AG04450 (cell line): ENCODE data around the gene ITGA11. TPM values are rescaled to one million over a fixed set of nuclear protein-coding genes. Genes with fewer than 3 reads are reported as not detected.

Experiments used
- CTCF ChIA-PET: fragments of 300-600, 350-600 bp; formaldehyde crosslinking; extraction: SDS; loops from one replicate; lab custom pipeline; 2022; ENCODE audit warnings: antibody characterized with exemption, inconsistent platforms; lab: Charles Lee
- POLR2A ChIA-PET: fragments of 350-600 bp; formaldehyde crosslinking; extraction: SDS; loops from one replicate; lab custom pipeline; 2021; ENCODE audit warnings: antibody characterized with exemption, inconsistent platforms; lab: Yijun Ruan, JAX
- DNase-seq: peaks from one replicate; pipeline ENCODE4 v3.0.0-alpha.2; 2011; ENCODE audit warnings: low read depth, low spot score
- H3K27ac ChIP-seq: one replicate; pipeline ENCODE4 v1.5.1; 2012; ENCODE audit warnings: low read depth, low read length, control low read depth
- H3K27me3 ChIP-seq: one replicate; pipeline ENCODE4 v1.6.0; 2012; ENCODE audit warnings: low read length; ENCODE audit not compliant: control insufficient read depth, insufficient read depth
- H3K4me3 ChIP-seq: 2 replicates; pipeline ENCODE4 v1.5.1; 2011; ENCODE audit warnings: mild to moderate bottlenecking, low read depth, low read length, control low read depth
- H3K9me3 ChIP-seq: 2 replicates; pipeline ENCODE4 v1.5.1; 2012; ENCODE audit warnings: low read length; ENCODE audit not compliant: control insufficient read depth, insufficient read depth
- CTCF ChIP-seq: IDR thresholded peaks from 2 replicates; pipeline ENCODE4 v1.5.1; 2011; ENCODE audit warnings: low read depth, low read length, control low read depth, inconsistent platforms
- polyA plus RNA-seq: library from polyadenylated mRNA; depleted of rRNA; stranded (reverse); fragments of >200 nt; gene quantifications from 2 replicates; pipeline ENCODE4 v1.2.3, GENCODE V29; 2011

Gene ITGA11
- polyA plus RNA-seq, 1 experiment, result 24.0 TPM

- no peak for TF ChIP-seq CTCF
- Histone ChIP-seq H3K9me3 (peaks cover 4% of the 10 kb centered on the region), H3K4me3 (no peak overlapping the region), H3K27me3 (no peaks in the 10 kb centered on the region), H3K27ac (no peak overlapping the region)
- DNase-seq, result no peak
- POLR2A ChIA-PET, result no interaction called here
- CTCF ChIA-PET, result interaction anchor here (1.9 kb wide), 1 partner anchor 72 kb away, joined by 5 read pairs; no protein-coding TSS in a partner anchor
Measured at GRCh38 chr15:68378595-68378994, 53.4 kb downstream of the ITGA11 start.

DNA sequence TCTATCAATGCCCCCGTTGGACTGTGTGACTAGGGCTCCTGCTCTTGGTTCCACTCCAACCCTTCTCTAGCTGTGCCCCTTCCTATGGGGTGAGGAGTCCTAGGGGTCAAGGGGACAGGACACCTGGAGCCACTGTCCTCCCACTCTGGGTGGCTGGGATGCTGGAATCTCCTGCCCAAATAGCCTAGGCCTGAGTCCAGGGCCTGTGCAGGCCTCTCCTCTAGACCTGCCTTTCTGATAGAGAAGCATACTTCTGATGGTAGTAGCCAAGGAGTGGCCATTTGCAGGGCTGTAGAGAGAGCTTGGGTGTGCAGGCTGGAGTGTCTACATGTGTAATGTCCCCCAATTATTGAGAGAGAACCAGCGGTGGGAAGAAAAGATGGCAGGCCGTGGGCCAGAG, 54.2 kb downstream of the ITGA11 start:
- H3K4me3 ChIP-seq, result no peak overlapping the region
- ChIA-PET POLR2A (no interaction called here), CTCF (interaction anchor here (1.9 kb wide), 1 partner anchor 71 kb away, joined by 5 read pairs; no protein-coding TSS in a partner anchor)
- no peak overlapping the region for H3K27ac ChIP-seq
- H3K27me3 ChIP-seq, result no peaks in the 10 kb centered on the region
- TF ChIP-seq CTCF, result no peak
- DNase-seq, result no peak
- no peaks in the 10 kb centered on the region for H3K9me3 ChIP-seq

DNA sequence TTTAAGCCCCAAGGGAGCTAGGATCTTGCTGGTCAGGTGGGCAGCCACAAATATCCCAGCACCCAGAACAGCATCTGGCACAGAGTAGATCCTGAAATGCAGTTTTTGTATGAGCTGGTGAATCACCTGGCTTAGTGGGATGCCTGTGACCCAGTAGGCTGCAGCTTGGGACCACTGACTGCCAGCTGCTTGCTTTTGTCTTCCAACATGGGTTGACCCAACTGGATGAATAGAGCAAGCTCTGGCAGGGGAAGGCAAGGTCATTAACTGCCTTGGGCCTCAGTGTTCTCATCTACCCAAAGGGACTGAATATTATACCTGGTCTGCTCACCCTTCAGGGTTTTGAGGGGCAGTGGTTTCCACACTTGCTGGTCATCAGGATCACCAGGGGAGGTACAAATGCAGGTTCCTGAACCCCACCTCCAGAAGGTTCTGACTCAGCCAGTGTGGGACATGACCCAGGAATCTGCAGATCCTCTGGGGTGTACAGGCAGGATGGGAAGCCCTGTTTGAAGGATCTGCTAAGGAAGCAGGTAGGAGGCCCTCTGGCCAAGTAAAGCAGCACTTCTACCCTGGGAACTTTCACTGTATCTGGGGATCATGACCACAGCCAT, 55.4 kb downstream of the ITGA11 start:
- no peak overlapping the region for H3K4me3 ChIP-seq
- H3K27ac ChIP-seq, result no peak overlapping the region
- no peak for DNase-seq
- no peaks in the 10 kb centered on the region for H3K9me3 ChIP-seq
- H3K27me3 ChIP-seq, result no peaks in the 10 kb centered on the region
- ChIA-PET POLR2A (no interaction called here), CTCF (no interaction called here)
- no peak for TF ChIP-seq CTCF

- ChIA-PET POLR2A (no interaction called here), CTCF (no interaction called here)
- DNase-seq, result no peak
- H3K4me3 ChIP-seq, result no peak overlapping the region
- no peak overlapping the region for H3K27ac ChIP-seq
- no peaks in the 10 kb centered on the region for H3K27me3 ChIP-seq
- H3K9me3 ChIP-seq, result no peaks in the 10 kb centered on the region
- no peak for TF ChIP-seq CTCF
Measured at GRCh38 chr15:68375716-68376220, 56.2 kb downstream of the ITGA11 start.

- ChIA-PET POLR2A (no interaction called here), CTCF (no interaction called here)
Measured at GRCh38 chr15:68375191-68375631, 56.8 kb downstream of the ITGA11 start.

More at GRCh38 chr15:68375191-68375631, 56.8 kb downstream of the ITGA11 start:
- Histone ChIP-seq H3K9me3 (no peaks in the 10 kb centered on the region), H3K27me3 (no peaks in the 10 kb centered on the region), H3K27ac (no peak overlapping the region), H3K4me3 (no peak overlapping the region)
- no peak for TF ChIP-seq CTCF
- no peak for DNase-seq
